Panc1 (cell line): Measurements from ENCODE around the gene ATP6V1F. TPM values are rescaled to one million over a fixed set of nuclear protein-coding genes. Genes with fewer than 3 reads are reported as not detected.

ENCODE experiments used
- ATAC-seq: fragments of 200-7000 bp; cut with Tn5 transposase; 2 replicates; pipeline ENCODE4 v1.9.1; 2020; ENCODE audit warnings: mild to moderate bottlenecking, moderate library complexity
- BruUV-seq: library from RNA; stranded (reverse); fragments of 400-500 nt; replicated peaks from 2 replicates; lab custom pipeline; 2021; lab: Mats Ljungman, UMichigan
- CTCF ChIA-PET: fragments of 300-600 bp; sonication (Branson Sonifier 250); formaldehyde crosslinking; loops from one replicate; lab custom pipeline; 2022; ENCODE audit warnings: antibody characterized with exemption; lab: Charles Lee
- POLR2A ChIA-PET: fragments of 300-600 bp; sonication (Branson Sonifier 250); formaldehyde crosslinking; loops from one replicate; lab custom pipeline; 2022; ENCODE audit warnings: antibody characterized with exemption; lab: Charles Lee
- DNase-seq: peaks from one replicate; pipeline ENCODE4 v3.0.0-alpha.2; 2010; ENCODE audit warnings: low read depth, low spot score
- H3K27ac ChIP-seq: 2 replicates; pipeline ENCODE4 v1.5.1; 2011; ENCODE audit warnings: mild to moderate bottlenecking, low read length, inconsistent platforms
- H3K27me3 ChIP-seq: fragments of 200-500 bp; sonication (Bioruptor generic); 2 replicates; pipeline ENCODE4 v1.6.0; 2014; ENCODE audit warnings: low read length, inconsistent platforms; ENCODE audit not compliant: control insufficient read depth, insufficient read depth
- H3K36me3 ChIP-seq: fragments of 200-500 bp; sonication (Bioruptor generic); 2 replicates; pipeline ENCODE4 v1.5.1; 2014; ENCODE audit warnings: inconsistent platforms, mild to moderate bottlenecking, low read length, moderate library complexity; ENCODE audit not compliant: control insufficient read depth, insufficient read depth
- H3K4me1 ChIP-seq: 2 replicates; pipeline ENCODE4 v1.5.1; 2011; ENCODE audit warnings: inconsistent platforms, mild to moderate bottlenecking, low read length, moderate library complexity; ENCODE audit not compliant: control insufficient read depth, insufficient read depth
- H3K4me3 ChIP-seq, 2 experiments: 2 replicates each; pipeline ENCODE4 v1.5.1; 2011 to 2012; ENCODE audit warnings: low read depth in 2 of 2, low read length in 2 of 2, mild to moderate bottlenecking in 2 of 2, inconsistent platforms in 1 of 2, moderate library complexity in 1 of 2
- H3K9me3 ChIP-seq: fragments of 200-500 bp; sonication (Bioruptor generic); 2 replicates; pipeline ENCODE4 v1.5.1; 2014; ENCODE audit warnings: low read depth, mild to moderate bottlenecking, inconsistent platforms, low read length, moderate library complexity; ENCODE audit not compliant: control insufficient read depth, insufficient read depth
- POLR2AphosphoS5 ChIP-seq: IDR thresholded peaks from 2 replicates; pipeline ENCODE4 v1.6.1; 2012; ENCODE audit warnings: mild to moderate bottlenecking, low read depth, low read length, moderate library complexity
- SIN3A ChIP-seq: IDR thresholded peaks from 2 replicates; pipeline ENCODE4 v1.6.1; 2012; ENCODE audit warnings: low read depth, mild to moderate bottlenecking, low read length, moderate library complexity, borderline replicate concordance; ENCODE audit not compliant: insufficient read depth
- TCF7L2 ChIP-seq: IDR thresholded peaks from 2 replicates; pipeline ENCODE4 v1.6.1; 2011; ENCODE audit warnings: mild to moderate bottlenecking, low read depth, low read length, inconsistent platforms
- in situ Hi-C: cut with HindIII; loops from 2 replicates; pipeline ENCODE4 v1.10.0; 2016; ENCODE audit warnings: low sequenced_read_pairs, low pct_unique_long_range_greater_than_20kb
- intact Hi-C: fragments of 100-400 bp; cut with micrococcal nuclease; formaldehyde crosslinking; loops from one replicate; pipeline ENCODE4 v1.10.0; 2022; ENCODE audit not compliant: unreplicated experiment
- total RNA-seq: library from RNA; stranded (reverse); gene quantifications from one replicate; pipeline ENCODE4 v1.2.1, GENCODE V29; 2021; ENCODE audit not compliant: unreplicated experiment
- TF ChIP-seq, protein P1 (sequence below), 2 experiments: IDR thresholded peaks; 2 replicates each; pipeline ENCODE4 v1.6.1; 2011 to 2012; ENCODE audit warnings: low read depth in 2 of 2, control low read depth in 1 of 2, low read length in 1 of 2, mild to moderate bottlenecking in 1 of 2, moderate library complexity in 1 of 2; ENCODE audit not compliant: insufficient read depth in 1 of 2
- TF ChIP-seq, protein P2 (sequence below): fragments of 450-650 bp; IDR thresholded peaks from 2 replicates; pipeline ENCODE4 v1.5.1; 2017; ENCODE audit warnings: mild to moderate bottlenecking

The ATP6V1F gene
- total RNA-seq, 1 experiment from 2014 or later: 151 TPM

DNA sequence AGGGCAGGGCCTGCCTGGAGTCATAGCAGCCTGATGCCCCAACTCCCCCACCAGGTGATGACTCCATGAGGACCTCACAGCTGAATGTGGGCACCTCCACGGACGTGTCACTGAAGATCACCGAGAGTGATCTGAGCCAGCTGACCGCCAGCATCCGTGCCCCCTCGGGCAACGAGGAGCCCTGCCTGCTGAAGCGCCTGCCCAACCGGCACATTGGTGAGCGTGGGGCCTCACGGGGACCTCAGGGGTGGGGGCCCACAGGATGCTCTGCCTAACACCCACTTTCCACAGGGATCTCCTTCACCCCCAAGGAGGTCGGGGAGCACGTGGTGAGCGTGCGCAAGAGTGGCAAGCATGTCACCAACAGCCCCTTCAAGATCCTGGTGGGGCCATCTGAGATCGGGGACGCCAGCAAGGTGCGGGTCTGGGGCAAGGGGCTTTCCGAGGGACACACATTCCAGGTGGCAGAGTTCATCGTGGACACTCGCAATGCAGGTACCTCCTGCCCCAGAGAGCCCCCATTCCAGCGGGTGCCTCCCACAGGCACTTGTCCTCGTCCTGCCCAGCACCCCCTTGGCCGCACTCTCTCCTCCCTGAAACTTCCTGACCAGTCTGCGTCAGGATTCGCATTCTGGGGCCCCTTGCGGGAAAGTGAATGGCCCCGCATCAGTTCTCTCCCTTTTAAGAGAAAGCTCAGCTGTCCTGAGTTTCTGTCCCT is 10.0 kb upstream of the ATP6V1F start:
- H3K4me3 ChIP-seq: no peak overlapping the region
- H3K27me3 ChIP-seq: no peaks in the 10 kb centered on the region
- ChIA-PET CTCF (no interaction called here), POLR2A (no interaction called here)
- DNase-seq (no peak), ATAC-seq (no peak)
- TF ChIP-seq, protein P1, sequence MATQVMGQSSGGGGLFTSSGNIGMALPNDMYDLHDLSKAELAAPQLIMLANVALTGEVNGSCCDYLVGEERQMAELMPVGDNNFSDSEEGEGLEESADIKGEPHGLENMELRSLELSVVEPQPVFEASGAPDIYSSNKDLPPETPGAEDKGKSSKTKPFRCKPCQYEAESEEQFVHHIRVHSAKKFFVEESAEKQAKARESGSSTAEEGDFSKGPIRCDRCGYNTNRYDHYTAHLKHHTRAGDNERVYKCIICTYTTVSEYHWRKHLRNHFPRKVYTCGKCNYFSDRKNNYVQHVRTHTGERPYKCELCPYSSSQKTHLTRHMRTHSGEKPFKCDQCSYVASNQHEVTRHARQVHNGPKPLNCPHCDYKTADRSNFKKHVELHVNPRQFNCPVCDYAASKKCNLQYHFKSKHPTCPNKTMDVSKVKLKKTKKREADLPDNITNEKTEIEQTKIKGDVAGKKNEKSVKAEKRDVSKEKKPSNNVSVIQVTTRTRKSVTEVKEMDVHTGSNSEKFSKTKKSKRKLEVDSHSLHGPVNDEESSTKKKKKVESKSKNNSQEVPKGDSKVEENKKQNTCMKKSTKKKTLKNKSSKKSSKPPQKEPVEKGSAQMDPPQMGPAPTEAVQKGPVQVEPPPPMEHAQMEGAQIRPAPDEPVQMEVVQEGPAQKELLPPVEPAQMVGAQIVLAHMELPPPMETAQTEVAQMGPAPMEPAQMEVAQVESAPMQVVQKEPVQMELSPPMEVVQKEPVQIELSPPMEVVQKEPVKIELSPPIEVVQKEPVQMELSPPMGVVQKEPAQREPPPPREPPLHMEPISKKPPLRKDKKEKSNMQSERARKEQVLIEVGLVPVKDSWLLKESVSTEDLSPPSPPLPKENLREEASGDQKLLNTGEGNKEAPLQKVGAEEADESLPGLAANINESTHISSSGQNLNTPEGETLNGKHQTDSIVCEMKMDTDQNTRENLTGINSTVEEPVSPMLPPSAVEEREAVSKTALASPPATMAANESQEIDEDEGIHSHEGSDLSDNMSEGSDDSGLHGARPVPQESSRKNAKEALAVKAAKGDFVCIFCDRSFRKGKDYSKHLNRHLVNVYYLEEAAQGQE (IDR thresholded peaks at IDR 0.05; ENCODE audit: insufficient read depth in 1 of 2, low read depth in 2 of 2, low read length in 1 of 2): no peak
- no peak for TF ChIP-seq SIN3A
- no peak overlapping the region for H3K27ac ChIP-seq
- H3K4me1 ChIP-seq: no peaks in the 10 kb centered on the region
- in situ Hi-C loops: no loop called here
- no peaks in the 10 kb centered on the region for H3K9me3 ChIP-seq
- no peaks in the 10 kb centered on the region for H3K36me3 ChIP-seq
- no TSS peak for BruUV-seq
- intact Hi-C loops: no loop called here

DNA sequence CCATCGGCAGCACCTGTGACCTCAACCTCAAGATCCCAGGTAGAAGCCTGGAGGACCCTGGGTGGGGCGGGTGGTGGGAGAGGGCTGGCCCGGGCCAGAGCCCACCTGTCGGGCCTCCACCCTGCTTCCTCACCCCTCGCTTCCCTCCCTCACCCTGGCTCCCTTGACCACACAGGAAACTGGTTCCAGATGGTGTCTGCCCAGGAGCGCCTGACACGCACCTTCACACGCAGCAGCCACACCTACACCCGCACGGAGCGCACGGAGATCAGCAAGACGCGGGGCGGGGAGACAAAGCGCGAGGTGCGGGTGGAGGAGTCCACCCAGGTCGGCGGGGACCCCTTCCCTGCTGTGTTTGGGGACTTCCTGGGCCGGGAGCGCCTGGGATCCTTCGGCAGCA is 8.9 kb upstream of the ATP6V1F start:
- Histone ChIP-seq H3K27me3 (no peaks in the 10 kb centered on the region), H3K4me3 (no peak overlapping the region), H3K4me1 (no peaks in the 10 kb centered on the region), H3K36me3 (no peaks in the 10 kb centered on the region), H3K9me3 (no peaks in the 10 kb centered on the region), H3K27ac (no peak overlapping the region)
- ATAC-seq (no peak), DNase-seq (no peak)
- POLR2A ChIA-PET: no interaction called here
- CTCF ChIA-PET: no interaction called here
- intact Hi-C loops: no loop called here
- in situ Hi-C loops: no loop called here
- BruUV-seq: no TSS peak
- TF ChIP-seq, protein P1 (IDR thresholded peaks at IDR 0.05; ENCODE audit: insufficient read depth in 1 of 2, low read depth in 2 of 2, low read length in 1 of 2): no peak
- no peak for TF ChIP-seq TCF7L2
- no peak for TF ChIP-seq SIN3A
- no peak for TF ChIP-seq POLR2AphosphoS5
- TF ChIP-seq, protein P2, sequence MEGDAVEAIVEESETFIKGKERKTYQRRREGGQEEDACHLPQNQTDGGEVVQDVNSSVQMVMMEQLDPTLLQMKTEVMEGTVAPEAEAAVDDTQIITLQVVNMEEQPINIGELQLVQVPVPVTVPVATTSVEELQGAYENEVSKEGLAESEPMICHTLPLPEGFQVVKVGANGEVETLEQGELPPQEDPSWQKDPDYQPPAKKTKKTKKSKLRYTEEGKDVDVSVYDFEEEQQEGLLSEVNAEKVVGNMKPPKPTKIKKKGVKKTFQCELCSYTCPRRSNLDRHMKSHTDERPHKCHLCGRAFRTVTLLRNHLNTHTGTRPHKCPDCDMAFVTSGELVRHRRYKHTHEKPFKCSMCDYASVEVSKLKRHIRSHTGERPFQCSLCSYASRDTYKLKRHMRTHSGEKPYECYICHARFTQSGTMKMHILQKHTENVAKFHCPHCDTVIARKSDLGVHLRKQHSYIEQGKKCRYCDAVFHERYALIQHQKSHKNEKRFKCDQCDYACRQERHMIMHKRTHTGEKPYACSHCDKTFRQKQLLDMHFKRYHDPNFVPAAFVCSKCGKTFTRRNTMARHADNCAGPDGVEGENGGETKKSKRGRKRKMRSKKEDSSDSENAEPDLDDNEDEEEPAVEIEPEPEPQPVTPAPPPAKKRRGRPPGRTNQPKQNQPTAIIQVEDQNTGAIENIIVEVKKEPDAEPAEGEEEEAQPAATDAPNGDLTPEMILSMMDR: no peak
